IPS-20b (cell line): ENCODE results near the gene CD81.
"Not testable (repeated sequence)": the region's sequence is repeated elsewhere in the genome, so short reads cannot be mapped to it uniquely, and the experiment has no call there.

Experiments used
- H3K27ac ChIP-seq: one replicate; pipeline ENCODE4 v1.5.1; 2013; ENCODE audit warnings: low read length
- H3K27me3 ChIP-seq: 2 replicates; pipeline ENCODE4 v1.6.1; 2013; ENCODE audit warnings: mild to moderate bottlenecking, low read length, inconsistent platforms; ENCODE audit not compliant: insufficient read depth
- H3K36me3 ChIP-seq: 2 replicates; pipeline ENCODE4 v1.6.1; 2013; ENCODE audit warnings: low read depth, mild to moderate bottlenecking, inconsistent platforms, low read length, moderate library complexity; ENCODE audit not compliant: insufficient read depth
- H3K4me1 ChIP-seq: 2 replicates; pipeline ENCODE4 v1.6.1; 2013; ENCODE audit warnings: mild to moderate bottlenecking, control low read depth, inconsistent platforms, low read length, moderate library complexity; ENCODE audit not compliant: insufficient read depth
- H3K4me3 ChIP-seq: 2 replicates; pipeline ENCODE4 v1.5.1; 2013; ENCODE audit warnings: mild to moderate bottlenecking, low read length, inconsistent platforms
- H3K9ac ChIP-seq: 2 replicates; pipeline ENCODE4 v1.6.1; 2013; ENCODE audit warnings: low read depth, mild to moderate bottlenecking, inconsistent platforms, low read length, moderate library complexity
- H3K9me3 ChIP-seq: 2 replicates; pipeline ENCODE4 v1.6.1; 2013; ENCODE audit warnings: mild to moderate bottlenecking, low read depth, low read length, inconsistent platforms; ENCODE audit not compliant: insufficient read depth

Gene CD81

DNA sequence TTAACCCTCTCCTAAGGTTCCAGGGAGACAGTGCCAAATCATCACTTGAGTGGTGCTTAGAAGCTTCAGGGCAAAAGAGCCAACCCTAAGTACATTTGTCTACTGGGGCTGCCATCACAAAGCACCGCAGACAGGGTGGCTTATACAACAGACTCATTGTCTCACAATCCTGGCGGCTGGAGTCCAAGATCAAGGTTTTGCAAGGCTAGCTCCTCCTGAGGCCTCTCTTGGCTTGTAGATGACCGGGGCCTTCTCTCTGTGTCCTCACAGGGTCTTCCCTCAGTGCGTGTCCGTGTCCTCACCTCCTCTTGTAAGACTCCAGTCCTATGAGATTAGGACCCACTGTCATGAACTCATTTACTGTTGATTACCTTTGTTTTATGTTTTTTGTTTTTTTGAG, 34.1 kb upstream of the CD81 start:
- Histone ChIP-seq H3K27me3 (no peaks in the 10 kb centered on the region), H3K36me3 (no peaks in the 10 kb centered on the region), H3K9ac (no peak overlapping the region), H3K27ac (no peak overlapping the region), H3K4me1 (no peaks in the 10 kb centered on the region), H3K4me3 (no peak overlapping the region), H3K9me3 (peaks cover 8% of the 10 kb centered on the region)

- no peaks in the 10 kb centered on the region for H3K27me3 ChIP-seq
- peaks cover 11% of the 10 kb centered on the region for H3K9me3 ChIP-seq
- no peak overlapping the region for H3K9ac ChIP-seq
- no peaks in the 10 kb centered on the region for H3K36me3 ChIP-seq
- no peak overlapping the region for H3K4me3 ChIP-seq
- H3K27ac ChIP-seq = no peak overlapping the region
- no peaks in the 10 kb centered on the region for H3K4me1 ChIP-seq
Measured at GRCh38 chr11:2343502-2343901, 33.6 kb upstream of the CD81 start.

DNA sequence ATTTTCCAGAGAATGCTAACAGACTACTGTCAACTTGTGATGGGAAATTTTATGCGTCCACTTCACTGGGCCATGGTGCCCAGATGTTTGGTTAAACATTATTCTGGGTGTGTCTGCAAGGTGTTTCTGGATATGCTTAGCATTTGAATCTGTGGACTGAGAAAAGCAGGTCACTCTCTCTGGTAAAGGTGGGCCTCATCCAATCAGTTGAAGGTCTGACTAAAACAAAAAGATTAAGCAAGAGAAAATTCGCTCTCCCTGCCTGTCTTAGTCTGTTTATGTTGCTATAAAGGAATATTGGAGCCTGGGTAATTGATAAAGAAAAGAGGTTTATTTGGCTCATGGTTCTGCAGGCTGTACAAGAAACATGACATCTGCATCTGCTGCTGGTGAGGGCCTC, 32.1 kb upstream of the CD81 start:
- Histone ChIP-seq H3K36me3 (no peaks in the 10 kb centered on the region), H3K4me3 (no peak overlapping the region), H3K9ac (no peak overlapping the region), H3K4me1 (no peaks in the 10 kb centered on the region), H3K27ac (no peak overlapping the region), H3K9me3 (peaks cover 23% of the 10 kb centered on the region), H3K27me3 (no peaks in the 10 kb centered on the region)

DNA sequence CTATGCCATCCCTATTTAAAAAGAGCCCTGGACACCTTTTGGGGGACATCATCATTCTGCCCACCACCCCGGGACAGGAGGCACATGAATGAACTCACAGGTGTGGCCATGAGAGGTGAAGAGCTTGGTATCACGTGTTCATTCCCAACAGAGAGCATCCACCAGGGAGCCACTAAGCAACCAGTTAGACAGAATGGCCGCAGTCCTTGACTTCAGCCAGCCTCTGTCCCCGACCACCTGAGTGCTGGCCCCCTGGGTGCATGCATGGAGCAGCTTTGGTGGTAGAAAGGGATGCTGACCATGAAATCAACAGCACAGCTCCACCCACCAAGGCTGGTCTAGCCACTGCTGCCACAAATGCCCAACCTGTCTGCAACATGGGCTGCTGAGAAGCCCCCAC, 31.1 kb upstream of the CD81 start:
- no peak overlapping the region for H3K9ac ChIP-seq
- no peak overlapping the region for H3K27ac ChIP-seq

GRCh38 chr11:2346586-2347307, 30.4 kb upstream of the CD81 start:
- peaks cover 23% of the 10 kb centered on the region for H3K9me3 ChIP-seq
- no peak overlapping the region for H3K4me3 ChIP-seq
- H3K27ac ChIP-seq = no peak overlapping the region
- no peaks in the 10 kb centered on the region for H3K4me1 ChIP-seq
- no peaks in the 10 kb centered on the region for H3K27me3 ChIP-seq
- no peaks in the 10 kb centered on the region for H3K36me3 ChIP-seq
- no peak overlapping the region for H3K9ac ChIP-seq

More for the DNA sequence above, 31.1 kb upstream of the CD81 start:
- no peaks in the 10 kb centered on the region for H3K4me1 ChIP-seq
- no peaks in the 10 kb centered on the region for H3K36me3 ChIP-seq
- H3K4me3 ChIP-seq = no peak overlapping the region
- peaks cover 23% of the 10 kb centered on the region for H3K9me3 ChIP-seq
- no peaks in the 10 kb centered on the region for H3K27me3 ChIP-seq

DNA sequence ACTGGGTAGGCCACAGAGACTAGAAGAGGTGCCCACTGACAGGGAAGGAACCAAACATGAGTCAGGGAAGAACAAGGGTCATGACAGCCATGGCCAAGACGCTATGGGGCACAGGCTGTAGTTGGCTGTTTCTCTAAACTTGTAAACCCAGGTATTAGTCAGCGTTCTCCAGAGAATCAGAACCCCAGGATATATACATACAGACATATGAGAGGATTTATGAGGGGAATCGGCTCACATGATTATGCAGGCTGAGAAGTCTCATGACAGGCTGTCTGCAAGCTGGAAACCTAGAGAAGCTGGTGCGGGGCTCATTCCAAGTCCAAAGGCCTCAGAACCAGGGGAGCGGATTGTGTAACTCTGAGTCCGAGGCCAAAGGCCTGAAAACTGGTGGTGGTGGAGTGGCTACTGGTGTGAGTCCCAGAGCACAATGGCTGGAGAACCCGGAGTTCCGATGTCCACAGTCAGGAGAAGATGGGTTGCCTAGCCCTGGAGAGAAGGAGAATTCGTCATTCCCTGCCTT, 29.7 kb upstream of the CD81 start:
- H3K27me3 ChIP-seq = no peaks in the 10 kb centered on the region
- H3K9me3 ChIP-seq = peaks cover 23% of the 10 kb centered on the region
- no peak overlapping the region for H3K4me3 ChIP-seq
- no peaks in the 10 kb centered on the region for H3K4me1 ChIP-seq
- no peak overlapping the region for H3K9ac ChIP-seq
- H3K27ac ChIP-seq = no peak overlapping the region
- H3K36me3 ChIP-seq = no peaks in the 10 kb centered on the region

- Histone ChIP-seq H3K9me3 (peaks cover 23% of the 10 kb centered on the region), H3K9ac (no peak overlapping the region), H3K27me3 (no peaks in the 10 kb centered on the region), H3K27ac (no peak overlapping the region), H3K4me1 (no peaks in the 10 kb centered on the region), H3K4me3 (no peak overlapping the region; the same call in 1 of the 2 replicates), H3K36me3 (no peaks in the 10 kb centered on the region)
Measured at GRCh38 chr11:2348986-2349385, 28.1 kb upstream of the CD81 start.

DNA sequence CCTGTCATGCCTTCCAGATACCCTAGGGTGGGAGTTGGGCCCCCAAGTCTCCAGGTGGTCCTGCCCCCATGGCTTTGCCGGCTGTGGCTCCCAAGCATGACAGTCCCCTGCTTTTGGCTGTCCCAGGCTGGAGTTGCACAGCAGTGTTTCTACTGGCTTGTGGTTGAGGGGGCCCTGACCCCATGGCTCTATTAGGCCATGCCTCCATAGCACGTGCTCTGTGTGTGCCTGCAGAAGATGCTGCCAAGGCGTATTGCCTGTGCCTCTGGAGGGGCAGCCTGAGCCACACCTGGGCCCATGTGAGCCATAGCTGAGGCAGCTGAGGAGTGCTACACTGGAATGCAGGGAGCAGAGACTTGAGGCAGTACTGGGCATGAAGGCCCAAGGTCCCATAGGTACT, 25.4 kb upstream of the CD81 start:
- peaks cover 23% of the 10 kb centered on the region for H3K9me3 ChIP-seq
- H3K4me3 ChIP-seq = no peak overlapping the region
- no peak overlapping the region for H3K9ac ChIP-seq
- H3K27ac ChIP-seq = no peak overlapping the region
- H3K4me1 ChIP-seq = no peaks in the 10 kb centered on the region
- H3K36me3 ChIP-seq = no peaks in the 10 kb centered on the region
- H3K27me3 ChIP-seq = no peaks in the 10 kb centered on the region

DNA sequence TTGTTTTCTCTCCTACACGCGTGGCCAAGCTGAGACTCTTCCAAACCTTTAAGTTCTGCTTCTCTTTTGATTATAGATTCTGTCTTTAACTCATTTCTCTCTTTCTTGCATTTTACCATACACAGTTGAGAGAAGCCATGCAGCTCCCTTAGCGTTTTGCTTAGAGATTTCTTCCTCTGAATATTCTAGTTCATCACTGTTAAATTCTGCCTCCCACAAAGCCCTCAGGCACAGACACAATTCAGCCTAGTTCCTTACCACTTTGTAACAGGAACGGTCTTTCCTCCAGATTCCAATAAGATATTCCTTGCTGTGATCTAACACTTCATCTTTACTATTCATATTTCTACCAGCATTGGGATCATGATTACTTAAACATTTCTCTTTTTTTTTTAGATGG, 24.7 kb upstream of the CD81 start:
- H3K27me3 ChIP-seq = no peaks in the 10 kb centered on the region
- no peak overlapping the region for H3K9ac ChIP-seq
- H3K4me1 ChIP-seq = no peaks in the 10 kb centered on the region
- H3K9me3 ChIP-seq = peaks cover 18% of the 10 kb centered on the region
- H3K36me3 ChIP-seq = no peaks in the 10 kb centered on the region
- H3K27ac ChIP-seq = no peak overlapping the region
- no peak overlapping the region for H3K4me3 ChIP-seq

GRCh38 chr11:2355000-2355644, 22.0 kb upstream of the CD81 start:
- no peaks in the 10 kb centered on the region for H3K27me3 ChIP-seq
- no peaks in the 10 kb centered on the region for H3K36me3 ChIP-seq
- H3K4me3 ChIP-seq = no peak overlapping the region
- no peak overlapping the region for H3K9ac ChIP-seq
- H3K4me1 ChIP-seq = no peaks in the 10 kb centered on the region
- no peaks in the 10 kb centered on the region for H3K9me3 ChIP-seq
- H3K27ac ChIP-seq = no peak overlapping the region

GRCh38 chr11:2357246-2357645, 19.9 kb upstream of the CD81 start:
- no peaks in the 10 kb centered on the region for H3K4me1 ChIP-seq
- H3K9ac ChIP-seq = no peak overlapping the region
- H3K27me3 ChIP-seq = no peaks in the 10 kb centered on the region
- no peak overlapping the region for H3K4me3 ChIP-seq
- H3K36me3 ChIP-seq = no peaks in the 10 kb centered on the region
- H3K9me3 ChIP-seq = no peaks in the 10 kb centered on the region
- H3K27ac ChIP-seq = no peak overlapping the region

- H3K4me1 ChIP-seq, H3K9ac ChIP-seq, H3K9me3 ChIP-seq, H3K27me3 ChIP-seq, H3K36me3 ChIP-seq, H3K27ac ChIP-seq, H3K4me3 ChIP-seq: not testable (repeated sequence)
Measured at GRCh38 chr11:2357651-2358050, 19.5 kb upstream of the CD81 start.
